ENCODE measurements around the gene TNFAIP8L3.

TNFAIP8L3 gene

DNA sequence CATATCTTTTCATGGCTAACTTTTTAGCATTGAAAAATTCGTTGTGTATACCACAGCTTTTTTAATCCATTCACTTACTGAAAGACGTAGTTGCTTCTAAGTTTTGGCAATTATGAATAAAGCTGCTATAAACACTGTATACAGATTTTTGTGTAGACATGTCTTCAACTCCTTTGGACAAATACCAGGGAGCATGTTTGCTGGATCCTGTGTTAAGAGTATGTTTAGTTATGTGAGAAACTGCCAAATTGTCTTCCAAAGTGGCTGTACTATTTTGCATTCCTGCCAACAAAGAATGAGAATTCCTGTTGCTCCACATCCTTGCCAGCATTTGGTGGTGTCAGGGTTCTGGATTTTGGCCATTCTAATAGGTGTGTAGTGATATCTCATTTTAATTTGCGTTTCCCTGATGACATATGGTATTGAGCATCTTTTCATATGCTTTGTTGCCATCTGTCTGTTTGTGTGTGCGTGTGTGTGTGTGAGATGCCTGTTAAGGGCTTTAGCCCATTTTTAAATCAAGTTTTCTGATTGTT lies 87.5 kb downstream of the TNFAIP8L3 start:
- H3K4me3 ChIP-seq (ENCODE audit: low read length) = no peak overlapping the region
- TF ChIP-seq, protein P1, sequence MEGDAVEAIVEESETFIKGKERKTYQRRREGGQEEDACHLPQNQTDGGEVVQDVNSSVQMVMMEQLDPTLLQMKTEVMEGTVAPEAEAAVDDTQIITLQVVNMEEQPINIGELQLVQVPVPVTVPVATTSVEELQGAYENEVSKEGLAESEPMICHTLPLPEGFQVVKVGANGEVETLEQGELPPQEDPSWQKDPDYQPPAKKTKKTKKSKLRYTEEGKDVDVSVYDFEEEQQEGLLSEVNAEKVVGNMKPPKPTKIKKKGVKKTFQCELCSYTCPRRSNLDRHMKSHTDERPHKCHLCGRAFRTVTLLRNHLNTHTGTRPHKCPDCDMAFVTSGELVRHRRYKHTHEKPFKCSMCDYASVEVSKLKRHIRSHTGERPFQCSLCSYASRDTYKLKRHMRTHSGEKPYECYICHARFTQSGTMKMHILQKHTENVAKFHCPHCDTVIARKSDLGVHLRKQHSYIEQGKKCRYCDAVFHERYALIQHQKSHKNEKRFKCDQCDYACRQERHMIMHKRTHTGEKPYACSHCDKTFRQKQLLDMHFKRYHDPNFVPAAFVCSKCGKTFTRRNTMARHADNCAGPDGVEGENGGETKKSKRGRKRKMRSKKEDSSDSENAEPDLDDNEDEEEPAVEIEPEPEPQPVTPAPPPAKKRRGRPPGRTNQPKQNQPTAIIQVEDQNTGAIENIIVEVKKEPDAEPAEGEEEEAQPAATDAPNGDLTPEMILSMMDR (conservative IDR thresholded peaks at IDR 0.05; ENCODE audit: low read length) = no peak
- no peak for DNase-seq (ENCODE audit: low read depth)
